ENCODE data around the gene ROS1. TPM values are rescaled to one million over a fixed set of nuclear protein-coding genes. Genes with fewer than 3 reads are reported as not detected.

ROS1 gene
- polyA plus RNA-seq, 3 donors, result not detected

DNA sequence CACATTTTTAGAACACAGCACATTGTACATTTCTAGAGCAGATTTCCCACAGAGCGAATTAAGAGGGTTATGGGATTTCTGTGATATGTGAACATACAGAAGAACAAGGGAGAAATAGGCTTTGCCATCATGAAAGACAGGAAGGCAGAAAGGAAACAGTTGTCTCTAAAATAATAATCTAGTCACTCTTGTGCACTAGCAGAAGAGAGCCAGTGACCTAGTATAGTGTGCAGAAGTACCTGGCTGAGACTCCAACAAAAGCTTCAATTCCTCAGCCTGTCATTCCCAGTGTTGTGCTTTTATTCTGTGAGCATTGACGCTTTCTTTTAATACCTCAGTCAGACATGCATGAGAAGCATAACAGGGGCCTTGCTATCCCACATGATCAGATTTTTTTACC lies 39.0 kb upstream of the ROS1 start:
- H3K27me3 Mint-ChIP-seq (ENCODE audit: low read depth in 3 of 3), result peaks cover 2 to 5% (median 5%) of the 10 kb centered on the region in 3 donors
- peaks cover 0 to 8% of the 10 kb centered on the region in 2 donors for H3K4me1 ChIP-seq (ENCODE audit: control insufficient read depth in 1 of 2, insufficient read depth in 2 of 2, low read length in 2 of 2)
- H3K27me3 ChIP-seq (ENCODE audit: control insufficient read depth in 2 of 2, insufficient read depth in 2 of 2, low read length in 2 of 2), result no peaks in the 10 kb centered on the region
- peaks cover 18% of the 10 kb centered on the region for H3K4me1 Mint-ChIP-seq
- no peak overlapping the region for H3K27ac Mint-ChIP-seq
- no peak overlapping the region for H3K4me3 ChIP-seq (replicated peaks in 1 of 3; ENCODE audit: low read depth in 2 of 3, low read length in 3 of 3)
- no peak overlapping the region for H3K4me2 ChIP-seq (replicated peaks; ENCODE audit: extremely low read depth, low read length, poor library complexity, severe bottlenecking)
- H3K9ac ChIP-seq (ENCODE audit: insufficient read depth, low read length, poor library complexity, severe bottlenecking), result no peak overlapping the region
- no peak for DNase-seq
- intact Hi-C loops (cut with micrococcal nuclease), result no loop called here
- no peak overlapping the region for H3K4me3 Mint-ChIP-seq
- WGBS (ENCODE audit: insufficient coverage), result 0% methylated on average over 1 of the region's 2 CpGs
- H3K9me3 Mint-ChIP-seq, result peaks cover 0 to 3% (median 0%) of the 10 kb centered on the region in 7 donors
- no peaks in the 10 kb centered on the region for H3K36me3 Mint-ChIP-seq
- H3K36me3 ChIP-seq (replicated peaks in 1 of 2; ENCODE audit: control insufficient read depth in 1 of 2, insufficient read depth in 2 of 2, low read length in 2 of 2), result no peaks in the 10 kb centered on the region
- H2AFZ ChIP-seq (ENCODE audit: insufficient read depth, low read depth, low read length, poor library complexity, severe bottlenecking), result no peak overlapping the region
- TF ChIP-seq, protein P1, sequence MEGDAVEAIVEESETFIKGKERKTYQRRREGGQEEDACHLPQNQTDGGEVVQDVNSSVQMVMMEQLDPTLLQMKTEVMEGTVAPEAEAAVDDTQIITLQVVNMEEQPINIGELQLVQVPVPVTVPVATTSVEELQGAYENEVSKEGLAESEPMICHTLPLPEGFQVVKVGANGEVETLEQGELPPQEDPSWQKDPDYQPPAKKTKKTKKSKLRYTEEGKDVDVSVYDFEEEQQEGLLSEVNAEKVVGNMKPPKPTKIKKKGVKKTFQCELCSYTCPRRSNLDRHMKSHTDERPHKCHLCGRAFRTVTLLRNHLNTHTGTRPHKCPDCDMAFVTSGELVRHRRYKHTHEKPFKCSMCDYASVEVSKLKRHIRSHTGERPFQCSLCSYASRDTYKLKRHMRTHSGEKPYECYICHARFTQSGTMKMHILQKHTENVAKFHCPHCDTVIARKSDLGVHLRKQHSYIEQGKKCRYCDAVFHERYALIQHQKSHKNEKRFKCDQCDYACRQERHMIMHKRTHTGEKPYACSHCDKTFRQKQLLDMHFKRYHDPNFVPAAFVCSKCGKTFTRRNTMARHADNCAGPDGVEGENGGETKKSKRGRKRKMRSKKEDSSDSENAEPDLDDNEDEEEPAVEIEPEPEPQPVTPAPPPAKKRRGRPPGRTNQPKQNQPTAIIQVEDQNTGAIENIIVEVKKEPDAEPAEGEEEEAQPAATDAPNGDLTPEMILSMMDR (IDR thresholded peaks at IDR 0.05), result no peak
- no peaks in the 10 kb centered on the region for H4K20me1 ChIP-seq (ENCODE audit: insufficient read depth, low read length)
- no peak overlapping the region for H3K27ac ChIP-seq (ENCODE audit: low read depth in 1 of 2, low read length in 2 of 2)
- no peaks in the 10 kb centered on the region for H3K9me3 ChIP-seq (replicated peaks in 1 of 2; ENCODE audit: control insufficient read depth in 1 of 2, insufficient read depth in 1 of 2, low read length in 2 of 2)
- no peaks in the 10 kb centered on the region for H3K79me2 ChIP-seq (ENCODE audit: insufficient read depth, low read length)

DNA sequence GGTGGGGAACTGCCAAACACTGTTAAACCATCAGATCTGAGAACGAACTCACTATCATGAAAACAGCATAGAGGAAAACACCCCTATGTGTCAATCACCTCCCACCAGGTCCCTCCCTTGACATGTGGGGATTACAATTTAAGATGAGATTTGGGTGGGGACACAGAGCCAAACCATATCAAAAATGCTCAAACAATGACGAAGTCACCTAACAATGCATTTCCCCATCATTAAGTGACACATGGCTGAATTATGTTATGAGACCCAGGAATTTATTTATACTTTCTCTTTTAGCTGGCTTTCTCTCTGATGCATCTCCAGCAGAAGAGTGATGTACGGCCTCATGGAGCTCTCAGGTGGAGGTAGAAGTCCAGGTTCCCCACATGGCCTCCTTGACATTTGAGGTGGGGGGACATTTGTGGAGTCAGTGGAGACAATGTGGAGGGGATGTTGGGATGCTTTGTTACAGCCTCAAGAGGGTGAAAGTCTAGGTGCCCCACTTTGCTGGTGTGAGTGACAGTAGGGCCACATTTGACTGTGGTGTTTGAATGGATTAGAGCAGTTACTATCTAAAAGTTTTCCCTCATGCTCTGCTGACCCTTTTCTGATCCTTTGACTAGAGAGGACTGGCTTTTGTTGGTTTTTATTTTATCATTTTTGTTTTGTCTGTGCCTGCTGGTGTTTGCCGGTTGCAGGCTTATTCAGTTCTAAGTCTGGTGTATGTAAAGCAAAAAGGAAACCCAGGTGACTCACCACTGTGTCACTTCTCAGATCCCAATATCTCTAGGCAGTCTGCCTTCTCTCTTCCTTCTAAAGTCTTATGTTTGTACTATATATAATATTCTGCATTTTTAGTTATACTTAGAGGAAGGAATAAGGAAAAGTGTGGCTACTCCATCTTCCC lies 38.3 kb upstream of the ROS1 start:
- no peaks in the 10 kb centered on the region for H3K27me3 ChIP-seq (ENCODE audit: control insufficient read depth in 2 of 2, insufficient read depth in 2 of 2, low read length in 2 of 2)
- Mint-ChIP-seq H3K4me1 (peaks cover 11% of the 10 kb centered on the region), H3K4me3 (no peak overlapping the region), H3K36me3 (no peaks in the 10 kb centered on the region), H3K9me3 (peaks cover 0 to 3% (median 0%) of the 10 kb centered on the region in 7 donors), H3K27ac (peak overlapping the region in 2 of 7 donors; percentile 28 to 47), H3K27me3 (ENCODE audit: low read depth in 3 of 3) (peaks cover 2 to 5% (median 5%) of the 10 kb centered on the region in 3 donors)
- intact Hi-C loops (cut with micrococcal nuclease), result no loop called here
- TF ChIP-seq, protein P1 (IDR thresholded peaks at IDR 0.05), result no peak
- H3K36me3 ChIP-seq (replicated peaks in 1 of 2; ENCODE audit: control insufficient read depth in 1 of 2, insufficient read depth in 2 of 2, low read length in 2 of 2), result no peaks in the 10 kb centered on the region
- H3K9me3 ChIP-seq (replicated peaks in 1 of 2; ENCODE audit: control insufficient read depth in 1 of 2, insufficient read depth in 1 of 2, low read length in 2 of 2), result no peaks in the 10 kb centered on the region
- H3K9ac ChIP-seq (ENCODE audit: insufficient read depth, low read length, poor library complexity, severe bottlenecking), result no peak overlapping the region
- no CpG with 5 or more reads among the region's 4 CpGs for WGBS (ENCODE audit: insufficient coverage)
- peaks cover 0 to 2% of the 10 kb centered on the region in 2 donors for H3K4me1 ChIP-seq (ENCODE audit: control insufficient read depth in 1 of 2, insufficient read depth in 2 of 2, low read length in 2 of 2)
- no peak overlapping the region for H3K4me2 ChIP-seq (replicated peaks; ENCODE audit: extremely low read depth, low read length, poor library complexity, severe bottlenecking)
- H3K4me3 ChIP-seq (replicated peaks in 1 of 3; ENCODE audit: low read depth in 2 of 3, low read length in 3 of 3), result no peak overlapping the region
- H3K79me2 ChIP-seq (ENCODE audit: insufficient read depth, low read length), result no peaks in the 10 kb centered on the region
- no peak overlapping the region for H3K27ac ChIP-seq (ENCODE audit: low read depth in 1 of 2, low read length in 2 of 2)
- H4K20me1 ChIP-seq (ENCODE audit: insufficient read depth, low read length), result no peaks in the 10 kb centered on the region
- DNase-seq, result peak in 1 of 3 donors; percentile 20
- H2AFZ ChIP-seq (ENCODE audit: insufficient read depth, low read depth, low read length, poor library complexity, severe bottlenecking), result no peak overlapping the region

Measured in CD14-positive monocyte (primary cell).